ENCODE data around the gene TXNDC17. TPM values are rescaled to one million over a fixed set of nuclear protein-coding genes. Genes with fewer than 3 reads are reported as not detected.

The TXNDC17 gene
- total RNA-seq, 3 donors from 2014 or later = 125 to 145 (median 134) TPM

DNA sequence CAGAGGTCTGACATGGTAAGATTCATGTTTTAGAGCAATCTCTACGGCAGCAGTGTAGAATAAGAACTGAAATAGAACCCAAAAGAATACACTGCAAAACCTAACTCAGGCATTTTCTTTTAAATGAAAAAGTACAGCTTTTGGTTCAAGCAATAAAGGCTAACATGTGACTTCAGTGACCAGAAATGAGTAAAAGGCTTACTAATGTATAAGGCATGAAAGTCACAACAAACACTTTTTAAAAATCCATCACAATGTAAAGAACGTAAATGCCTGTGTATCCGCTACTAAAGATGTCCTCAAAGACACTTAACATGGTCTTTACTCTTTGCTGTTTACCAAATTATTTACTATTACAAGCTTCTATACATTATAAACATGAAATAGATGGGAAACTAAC lies 16.9 kb upstream of the TXNDC17 start:
- no peak for TF ChIP-seq POLR2AphosphoS5 (IDR thresholded peaks at IDR 0.05)
- TF ChIP-seq, protein P1, sequence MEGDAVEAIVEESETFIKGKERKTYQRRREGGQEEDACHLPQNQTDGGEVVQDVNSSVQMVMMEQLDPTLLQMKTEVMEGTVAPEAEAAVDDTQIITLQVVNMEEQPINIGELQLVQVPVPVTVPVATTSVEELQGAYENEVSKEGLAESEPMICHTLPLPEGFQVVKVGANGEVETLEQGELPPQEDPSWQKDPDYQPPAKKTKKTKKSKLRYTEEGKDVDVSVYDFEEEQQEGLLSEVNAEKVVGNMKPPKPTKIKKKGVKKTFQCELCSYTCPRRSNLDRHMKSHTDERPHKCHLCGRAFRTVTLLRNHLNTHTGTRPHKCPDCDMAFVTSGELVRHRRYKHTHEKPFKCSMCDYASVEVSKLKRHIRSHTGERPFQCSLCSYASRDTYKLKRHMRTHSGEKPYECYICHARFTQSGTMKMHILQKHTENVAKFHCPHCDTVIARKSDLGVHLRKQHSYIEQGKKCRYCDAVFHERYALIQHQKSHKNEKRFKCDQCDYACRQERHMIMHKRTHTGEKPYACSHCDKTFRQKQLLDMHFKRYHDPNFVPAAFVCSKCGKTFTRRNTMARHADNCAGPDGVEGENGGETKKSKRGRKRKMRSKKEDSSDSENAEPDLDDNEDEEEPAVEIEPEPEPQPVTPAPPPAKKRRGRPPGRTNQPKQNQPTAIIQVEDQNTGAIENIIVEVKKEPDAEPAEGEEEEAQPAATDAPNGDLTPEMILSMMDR (IDR thresholded peaks at IDR 0.05) = no peak
- no peak for TF ChIP-seq POLR2A (IDR thresholded peaks at IDR 0.05)
- H3K27ac ChIP-seq = no peak overlapping the region

DNA sequence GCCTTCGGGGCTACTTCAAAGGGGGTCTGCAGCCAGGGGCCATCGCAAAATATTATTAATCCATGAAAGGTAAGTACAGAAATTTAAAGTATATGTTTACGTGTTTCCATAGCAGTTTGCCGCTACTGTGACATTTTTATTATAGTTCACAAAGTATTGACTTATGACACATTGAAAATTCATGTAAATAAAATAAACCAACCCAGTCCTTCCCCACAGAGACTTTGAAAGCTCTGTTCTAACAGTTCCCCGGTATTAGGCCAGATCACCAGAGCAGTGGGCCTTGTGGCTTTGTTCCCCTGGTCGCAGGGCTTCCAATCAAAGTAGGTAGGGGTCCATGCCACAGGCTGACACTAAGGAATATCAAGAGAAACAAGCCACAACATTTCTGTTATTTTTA lies 14.2 kb upstream of the TXNDC17 start:
- H3K4me3 ChIP-seq = no peak overlapping the region
- TF ChIP-seq, protein P1 (IDR thresholded peaks at IDR 0.05) = no peak
- TF ChIP-seq POLR2A (IDR thresholded peaks at IDR 0.05) (no peak), POLR2AphosphoS5 (IDR thresholded peaks at IDR 0.05) (no peak)
- intact Hi-C loops (cut with DNase I; ENCODE audit: low total_unique reads) = no loop called here
- H3K9me3 ChIP-seq = no peaks in the 10 kb centered on the region
- no peak overlapping the region for H3K27ac ChIP-seq
- DNase-seq (ENCODE audit: low spot score in 2 of 2) = no peak
- no peaks in the 10 kb centered on the region for H3K36me3 ChIP-seq
- no peaks in the 10 kb centered on the region for H3K4me1 ChIP-seq
- H3K27me3 ChIP-seq = no peaks in the 10 kb centered on the region

More for the DNA sequence above, 16.9 kb upstream of the TXNDC17 start:
- peaks cover 7% of the 10 kb centered on the region for H3K36me3 ChIP-seq
- no peaks in the 10 kb centered on the region for H3K27me3 ChIP-seq
- DNase-seq (ENCODE audit: low spot score in 2 of 2) = no peak
- intact Hi-C loops (cut with DNase I; ENCODE audit: low total_unique reads) = loop anchor here (2.0 to 5.0 kb wide), 2 partner anchors 43 to 773 kb away; no protein-coding TSS in a partner anchor
- no peak overlapping the region for H3K4me3 ChIP-seq
- no peaks in the 10 kb centered on the region for H3K4me1 ChIP-seq
- no peaks in the 10 kb centered on the region for H3K9me3 ChIP-seq

DNA sequence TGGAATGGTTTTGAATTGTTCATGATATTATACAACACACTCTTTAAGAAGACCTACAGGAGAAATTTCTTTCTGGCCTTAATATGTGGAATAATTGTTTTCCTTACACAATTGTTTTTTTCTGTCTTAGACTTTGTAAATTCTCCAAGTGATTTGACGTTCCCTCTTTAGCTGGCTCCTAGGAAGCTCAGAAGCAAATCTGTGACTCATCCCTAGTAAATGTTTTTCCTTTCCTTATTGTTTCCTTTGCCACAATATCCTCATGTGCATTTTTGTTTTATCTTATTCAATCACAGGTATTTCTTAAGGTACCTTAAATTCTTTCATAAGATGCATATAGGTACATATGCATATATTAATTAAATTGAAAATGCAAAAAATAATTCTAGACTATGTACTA lies 13.8 kb upstream of the TXNDC17 start:
- no peak overlapping the region for H3K27ac ChIP-seq
- TF ChIP-seq POLR2AphosphoS5 (IDR thresholded peaks at IDR 0.05) (no peak), POLR2A (IDR thresholded peaks at IDR 0.05) (no peak)
- intact Hi-C loops (cut with DNase I; ENCODE audit: low total_unique reads) = no loop called here
- H3K9me3 ChIP-seq = no peaks in the 10 kb centered on the region
- no peaks in the 10 kb centered on the region for H3K36me3 ChIP-seq
- no peaks in the 10 kb centered on the region for H3K4me1 ChIP-seq
- H3K4me3 ChIP-seq = no peak overlapping the region
- DNase-seq (ENCODE audit: low spot score in 2 of 2) = no peak
- no peaks in the 10 kb centered on the region for H3K27me3 ChIP-seq

DNA sequence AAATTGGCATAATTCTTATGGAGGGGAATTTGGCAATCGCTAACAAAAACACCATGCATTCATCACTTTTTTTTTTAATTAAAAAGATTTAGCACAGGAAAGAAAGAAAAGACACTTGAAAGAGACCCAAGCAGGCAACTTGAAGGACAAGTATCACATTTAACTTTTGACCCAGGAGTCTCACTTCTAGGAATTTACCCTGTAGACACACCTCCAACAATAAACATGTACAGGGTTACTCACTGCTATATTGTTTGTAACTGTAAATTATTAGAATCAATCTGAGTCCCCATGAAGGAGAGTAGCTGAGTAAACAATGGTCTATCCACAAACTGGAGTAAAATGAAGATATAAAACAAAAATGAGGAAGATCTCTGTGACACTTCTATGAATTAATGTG lies 10.5 kb upstream of the TXNDC17 start:
- intact Hi-C loops (cut with DNase I; ENCODE audit: low total_unique reads) = no loop called here
- no peak for DNase-seq (ENCODE audit: low spot score in 2 of 2)
- TF ChIP-seq POLR2AphosphoS5 (IDR thresholded peaks at IDR 0.05) (no peak), POLR2A (IDR thresholded peaks at IDR 0.05) (no peak)
- TF ChIP-seq, protein P1 (IDR thresholded peaks at IDR 0.05) = no peak
- H3K4me3 ChIP-seq = no peak overlapping the region
- H3K9me3 ChIP-seq = no peaks in the 10 kb centered on the region
- no peak overlapping the region for H3K27ac ChIP-seq
- H3K27me3 ChIP-seq = no peaks in the 10 kb centered on the region
- H3K36me3 ChIP-seq = no peaks in the 10 kb centered on the region
- no peaks in the 10 kb centered on the region for H3K4me1 ChIP-seq

DNA sequence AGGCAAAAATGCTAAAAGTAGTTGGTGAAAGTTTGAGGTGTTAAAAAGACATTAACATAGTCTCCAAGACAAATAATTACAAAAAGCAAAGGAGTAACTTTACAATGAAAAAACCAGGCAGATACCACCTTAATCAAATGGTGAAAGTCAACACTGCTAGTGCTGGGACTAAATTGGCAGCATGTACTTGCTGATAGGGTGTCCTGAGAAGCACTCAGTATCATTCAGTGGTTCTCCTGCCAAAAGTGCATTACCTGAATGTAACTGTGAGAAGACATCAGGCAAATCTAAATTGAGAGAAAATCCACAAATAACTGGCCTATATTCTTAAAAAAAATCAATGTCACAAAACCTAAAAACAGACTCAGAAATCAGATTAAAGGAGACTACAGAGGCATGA lies 8.3 kb upstream of the TXNDC17 start:
- Histone ChIP-seq H3K27me3 (no peaks in the 10 kb centered on the region), H3K9me3 (no peaks in the 10 kb centered on the region), H3K4me1 (no peaks in the 10 kb centered on the region), H3K36me3 (no peaks in the 10 kb centered on the region), H3K27ac (no peak overlapping the region), H3K4me3 (no peak overlapping the region)
- intact Hi-C loops (cut with DNase I; ENCODE audit: low total_unique reads) = no loop called here
- TF ChIP-seq, protein P1 (IDR thresholded peaks at IDR 0.05) = no peak
- TF ChIP-seq POLR2AphosphoS5 (IDR thresholded peaks at IDR 0.05) (no peak), POLR2A (IDR thresholded peaks at IDR 0.05) (no peak)
- no peak for DNase-seq (ENCODE audit: low spot score in 2 of 2)

DNA sequence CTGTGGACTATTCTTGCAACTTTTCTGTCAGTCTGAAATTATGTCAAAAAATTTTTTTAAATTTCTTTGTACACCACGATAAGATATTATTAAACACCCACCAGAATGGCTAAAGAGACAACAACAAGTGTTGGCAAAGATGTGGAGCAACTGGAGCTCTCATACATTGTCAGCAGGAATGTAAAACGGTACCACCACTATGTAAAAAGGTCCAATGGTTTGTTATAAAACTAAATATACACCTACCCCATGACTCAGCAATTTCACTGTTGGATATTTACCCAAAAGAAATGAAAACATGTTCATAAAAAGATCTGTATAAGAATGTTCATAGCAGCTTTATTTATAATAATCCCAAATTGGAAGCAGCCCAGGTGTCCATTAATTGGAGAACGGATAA lies 7.6 kb upstream of the TXNDC17 start:
- TF ChIP-seq POLR2AphosphoS5 (IDR thresholded peaks at IDR 0.05) (no peak), POLR2A (IDR thresholded peaks at IDR 0.05) (no peak)
- TF ChIP-seq, protein P1 (IDR thresholded peaks at IDR 0.05) = no peak
- Histone ChIP-seq H3K36me3 (no peaks in the 10 kb centered on the region), H3K4me3 (no peak overlapping the region), H3K27me3 (no peaks in the 10 kb centered on the region), H3K9me3 (no peaks in the 10 kb centered on the region), H3K4me1 (no peaks in the 10 kb centered on the region), H3K27ac (no peak overlapping the region)
- intact Hi-C loops (cut with DNase I; ENCODE audit: low total_unique reads) = no loop called here
- DNase-seq (ENCODE audit: low spot score in 2 of 2) = no peak

Data from breast epithelium (tissue), 4 donors.